H1 (cell line): ENCODE data around the gene ELP5. TPM values are rescaled to one million over a fixed set of nuclear protein-coding genes. Genes with fewer than 3 reads are reported as not detected.

Experiments
- CTCF ChIA-PET: fragments of 300-600 bp; sonication (Branson Sonifier 250); formaldehyde crosslinking; loops from one replicate; lab custom pipeline; 2021; ENCODE audit not compliant: partially characterized antibody; lab: Charles Lee
- POLR2A ChIA-PET: fragments of 300-600 bp; sonication (Branson Sonifier 250); formaldehyde crosslinking; loops from one replicate; lab custom pipeline; 2021; ENCODE audit warnings: inconsistent platforms; ENCODE audit not compliant: partially characterized antibody; lab: Charles Lee
- DNase-seq, 2 experiments: peaks; one replicate each; pipeline versions ENCODE4 v3.0.0 to v3.0.0-alpha.2; 2010 to 2022; ENCODE audit warnings: low spot score in 2 of 2, low read depth in 1 of 2, mixed read lengths in 1 of 2
- FAIRE-seq: peaks from 2 replicates; lab custom pipeline; 2011; peaks lifted over from hg19 to GRCh38; lab: Jason Lieb, UNC
- H2AFZ ChIP-seq: 2 replicates; pipeline ENCODE4 v1.8.1; 2012; ENCODE audit warnings: low read length, inconsistent platforms
- H2AK5ac ChIP-seq: 2 replicates; pipeline ENCODE4 v1.6.1; 2013; ENCODE audit warnings: low read depth, low read length
- H2BK120ac ChIP-seq: replicated peaks from 2 replicates; pipeline ENCODE3; 2013; ENCODE audit warnings: low read depth, low read length, inconsistent platforms
- H2BK12ac ChIP-seq: 2 replicates; pipeline ENCODE4 v1.6.1; 2013; ENCODE audit warnings: low read depth, low read length
- H2BK15ac ChIP-seq: 2 replicates; pipeline ENCODE4 v1.6.1; 2013; ENCODE audit warnings: low read length
- H2BK20ac ChIP-seq: 2 replicates; pipeline ENCODE4 v1.6.1; 2013; ENCODE audit warnings: low read length
- H2BK5ac ChIP-seq: 2 replicates; pipeline ENCODE4 v1.6.1; 2013; ENCODE audit warnings: low read depth, low read length
- H3K14ac ChIP-seq: 2 replicates; pipeline ENCODE4 v1.6.1; 2013; ENCODE audit warnings: inconsistent platforms; ENCODE audit not compliant: insufficient read length
- H3K18ac ChIP-seq: 2 replicates; pipeline ENCODE4 v1.6.1; 2013; ENCODE audit warnings: low read length; ENCODE audit errors: extremely low read depth
- H3K23ac ChIP-seq: 2 replicates; pipeline ENCODE4 v1.6.1; 2013; ENCODE audit warnings: inconsistent platforms; ENCODE audit not compliant: insufficient read length
- H3K23me2 ChIP-seq: 2 replicates; pipeline ENCODE4 v1.6.1; 2013; ENCODE audit warnings: low read depth, low read length
- H3K27ac ChIP-seq: 2 replicates; pipeline ENCODE4 v1.6.1; 2011; ENCODE audit warnings: low read depth, low read length, inconsistent platforms
- H3K27me3 ChIP-seq, 4 experiments: replicated peaks in 1 of 4; 1 replicate in 1 of 4; 2 replicates in 3 of 4; pipeline versions ENCODE4 v1.6.1 to v1.8.1; 2011 to 2013; ENCODE audit warnings: low read length in 3 of 4, mild to moderate bottlenecking in 3 of 4, inconsistent platforms in 2 of 4, mixed read lengths in 2 of 4, moderate library complexity in 1 of 4; ENCODE audit not compliant: control insufficient read depth in 3 of 4, insufficient read depth in 3 of 4; ENCODE audit errors: extremely low read depth in 1 of 4
- H3K36me3 ChIP-seq, 4 experiments: 2 replicates each; pipeline versions ENCODE4 v1.6.1 to v1.8.1; 2011 to 2013; ENCODE audit warnings: mild to moderate bottlenecking in 4 of 4, low read length in 3 of 4, moderate library complexity in 2 of 4, control low read depth in 1 of 4, inconsistent platforms in 1 of 4; ENCODE audit not compliant: insufficient read depth in 4 of 4, control insufficient read depth in 2 of 4
- H3K4ac ChIP-seq: replicated peaks from 2 replicates; pipeline ENCODE3; 2013; ENCODE audit warnings: low read length, low read depth, mixed read lengths, inconsistent platforms; ENCODE audit not compliant: insufficient read length
- H3K4me1 ChIP-seq, 4 experiments: replicated peaks in 1 of 4; 1 replicate in 1 of 4; 2 replicates in 3 of 4; pipeline versions ENCODE4 v1.6.1 to v1.8.1; 2011 to 2013; ENCODE audit warnings: low read length in 3 of 4, inconsistent platforms in 2 of 4, mixed read lengths in 1 of 4; ENCODE audit not compliant: insufficient read depth in 4 of 4, control insufficient read depth in 3 of 4
- H3K4me2 ChIP-seq, 2 experiments: 2 replicates each; pipeline versions ENCODE4 v1.6.1 to v1.8.1; 2011 to 2013; ENCODE audit warnings: low read depth in 2 of 2, low read length in 2 of 2, control low read depth in 1 of 2, inconsistent platforms in 1 of 2, mild to moderate bottlenecking in 1 of 2; ENCODE audit not compliant: insufficient read depth in 1 of 2
- H3K4me3 ChIP-seq, 4 experiments: fragments of 200-600, 300-600 bp in 1 of 4; sonication (generic), shearing (Covaris generic), sonication (Bioruptor Twin) in 1 of 4; 2 replicates each; pipeline versions ENCODE4 v1.5.1 to v1.8.1; 2011 to 2016; ENCODE audit warnings: low read length in 4 of 4, low read depth in 3 of 4, control low read depth in 2 of 4, inconsistent platforms in 2 of 4, mild to moderate bottlenecking in 2 of 4, mixed read lengths in 1 of 4, moderate library complexity in 1 of 4; ENCODE audit not compliant: insufficient read depth in 2 of 4; ENCODE audit errors: extremely low read depth in 1 of 4
- H3K56ac ChIP-seq: replicated peaks from 2 replicates; pipeline ENCODE3; 2013; ENCODE audit warnings: low read depth, mild to moderate bottlenecking, mixed read lengths, low read length, inconsistent platforms; ENCODE audit not compliant: insufficient read length
- H3K79me1 ChIP-seq: 2 replicates; pipeline ENCODE4 v1.6.1; 2013; ENCODE audit warnings: low read depth, low read length, control low read depth
- H3K79me2 ChIP-seq, 2 experiments: 2 replicates each; pipeline versions ENCODE4 v1.6.1 to v1.8.1; 2012 to 2013; ENCODE audit warnings: low read length in 2 of 2, mild to moderate bottlenecking in 2 of 2, inconsistent platforms in 1 of 2; ENCODE audit not compliant: insufficient read depth in 2 of 2, control insufficient read depth in 1 of 2
- H3K9ac ChIP-seq, 4 experiments: replicated peaks in 1 of 4; 1 replicate in 1 of 4; 2 replicates in 3 of 4; pipeline versions ENCODE4 v1.6.1 to v1.8.1; 2011 to 2013; ENCODE audit warnings: low read depth in 3 of 4, low read length in 3 of 4, control low read depth in 2 of 4, mild to moderate bottlenecking in 2 of 4, moderate library complexity in 2 of 4, inconsistent platforms in 1 of 4; ENCODE audit errors: extremely low read depth in 1 of 4
- H3K9me3 ChIP-seq, 2 experiments: 2 replicates each; pipeline versions ENCODE4 v1.6.1 to v1.8.1; 2012 to 2013; ENCODE audit warnings: mild to moderate bottlenecking in 2 of 2, moderate library complexity in 2 of 2, control low read depth in 1 of 2, inconsistent platforms in 1 of 2, low read depth in 1 of 2, low read length in 1 of 2, mixed read lengths in 1 of 2; ENCODE audit not compliant: insufficient read depth in 2 of 2
- H4K20me1 ChIP-seq, 2 experiments: replicated peaks in 1 of 2; 2 replicates each; pipeline versions ENCODE3 to v1.8.1; 2011 to 2013; ENCODE audit warnings: inconsistent platforms in 2 of 2, low read length in 2 of 2, mild to moderate bottlenecking in 1 of 2; ENCODE audit not compliant: insufficient read depth in 2 of 2, control insufficient read depth in 1 of 2
- H4K5ac ChIP-seq: 2 replicates; pipeline ENCODE4 v1.6.1; 2013; ENCODE audit warnings: low read length, low read depth, mixed read lengths, inconsistent platforms; ENCODE audit not compliant: insufficient read length
- H4K8ac ChIP-seq: 2 replicates; pipeline ENCODE4 v1.8.0; 2013; ENCODE audit warnings: mild to moderate bottlenecking, moderate library complexity, low read length, inconsistent platforms; ENCODE audit not compliant: insufficient read depth; ENCODE audit errors: extremely low read depth
- H4K91ac ChIP-seq: replicated peaks from 2 replicates; pipeline ENCODE3; 2013; ENCODE audit warnings: low read length, mixed read lengths, inconsistent platforms; ENCODE audit not compliant: insufficient read length
- BACH1 ChIP-seq: IDR thresholded peaks from 2 replicates; pipeline ENCODE4 v1.6.1; 2012; ENCODE audit warnings: low read length, improper control_type of control experiment
- BCL11A ChIP-seq, 2 experiments: IDR thresholded peaks; one replicate each; pipeline ENCODE4 v1.6.1; 2011; ENCODE audit warnings: low read depth in 2 of 2, low read length in 2 of 2, mild to moderate bottlenecking in 2 of 2
- BRCA1 ChIP-seq: IDR thresholded peaks from 2 replicates; pipeline ENCODE4 v1.6.1; 2012; ENCODE audit warnings: low read depth, low read length, improper control_type of control experiment
- CBX8 ChIP-seq: fragments of 300-800, 300-1000 bp; sonication (generic); IDR thresholded peaks from 2 replicates; pipeline ENCODE4 v1.7.1; 2016; ENCODE audit warnings: low read depth, low read length, borderline replicate concordance
- EP300 ChIP-seq, 2 experiments: IDR thresholded peaks; 1 replicate in 1 of 2; 2 replicates in 1 of 2; pipeline ENCODE4 v1.6.1; 2011 to 2012; ENCODE audit warnings: low read depth in 2 of 2, low read length in 2 of 2, mild to moderate bottlenecking in 2 of 2, borderline replicate concordance in 1 of 2, inconsistent platforms in 1 of 2, moderate library complexity in 1 of 2
- EZH2 ChIP-seq: fragments of 200-600 bp; sonication (generic); IDR thresholded peaks from 2 replicates; pipeline ENCODE4 v1.7.1; 2012; ENCODE audit warnings: low read depth, mild to moderate bottlenecking, moderate library complexity, low read length, inconsistent platforms; ENCODE audit not compliant: severe bottlenecking
- JUND ChIP-seq: IDR thresholded peaks from 2 replicates; pipeline ENCODE4 v1.6.1; 2011; ENCODE audit warnings: mild to moderate bottlenecking, improper control_type of control experiment, low read length
- NRF1 ChIP-seq: IDR thresholded peaks from 2 replicates; pipeline ENCODE4 v1.6.1; 2011; ENCODE audit warnings: mild to moderate bottlenecking, low read depth, low read length, improper control_type of control experiment
- POU5F1 ChIP-seq: IDR thresholded peaks from 2 replicates; pipeline ENCODE4 v1.6.1; 2011; ENCODE audit warnings: low read depth, mild to moderate bottlenecking, low read length, moderate library complexity
- SP1 ChIP-seq: IDR thresholded peaks from 2 replicates; pipeline ENCODE4 v1.6.1; 2011; ENCODE audit warnings: low read depth, low read length
- TAF1 ChIP-seq: IDR thresholded peaks from 2 replicates; pipeline ENCODE4 v1.6.1; 2011; ENCODE audit warnings: mild to moderate bottlenecking, low read depth, low read length
- TCF12 ChIP-seq: IDR thresholded peaks from 2 replicates; pipeline ENCODE4 v1.6.1; 2011; ENCODE audit warnings: low read depth, mild to moderate bottlenecking, low read length
- WGBS, 2 experiments: shearing (Covaris generic) in 1 of 2; methylation state at CpG; one replicate each; pipeline versions ENCODE4 v1.1.6 to v1.1.7; 2013 to 2015; ENCODE audit warnings: low lambda C conversion rate in 2 of 2, mixed read lengths in 2 of 2, inconsistent platforms in 1 of 2, low coverage in 1 of 2, missing lambda C conversion rate in 1 of 2; ENCODE audit not compliant: insufficient replicate concordance in 2 of 2, insufficient coverage in 1 of 2, insufficient read length in 1 of 2; ENCODE audit errors: extremely low coverage in 1 of 2, missing lambda C conversion rate in 1 of 2; 5-methylcytosine and 5-hydroxymethylcytosine counted together
- polyA plus RNA-seq, 7 experiments: library from polyadenylated mRNA; depleted of rRNA in 3 of 7; stranded (reverse) in 5 of 7; unstranded in 2 of 7; fragments of >200 nt in 5 of 7; fragments of 200-250 nt in 2 of 7; gene quantifications; 1 replicate in 5 of 7; 2 replicates in 1 of 7; 4 replicates in 1 of 7; pipeline versions ENCODE4 v1.2.1 to v1.2.3, GENCODE V29; 2011 to 2013; ENCODE audit warnings: missing spikeins in 2 of 7, mixed read lengths in 2 of 7
- total RNA-seq: library from RNA; stranded (reverse); fragmentation: NEBNext Ultra II Directional; extraction: Animal tissue kit (Norgen Biotek cat#: 25700); gene quantifications from 2 replicates; pipeline ENCODE4 v1.2.1, GENCODE V29; 2021
- TF ChIP-seq, protein P1 (sequence below): IDR thresholded peaks from 2 replicates; pipeline ENCODE4 v1.6.1; 2011; ENCODE audit warnings: low read length, improper control_type of control experiment

Gene ELP5
- total and polyA plus RNA-seq, 2 of the 8 experiments (the other 6 are each of a cell fraction or from before 2014, with no cell fraction given): 75.4 to 107 TPM

DNA sequence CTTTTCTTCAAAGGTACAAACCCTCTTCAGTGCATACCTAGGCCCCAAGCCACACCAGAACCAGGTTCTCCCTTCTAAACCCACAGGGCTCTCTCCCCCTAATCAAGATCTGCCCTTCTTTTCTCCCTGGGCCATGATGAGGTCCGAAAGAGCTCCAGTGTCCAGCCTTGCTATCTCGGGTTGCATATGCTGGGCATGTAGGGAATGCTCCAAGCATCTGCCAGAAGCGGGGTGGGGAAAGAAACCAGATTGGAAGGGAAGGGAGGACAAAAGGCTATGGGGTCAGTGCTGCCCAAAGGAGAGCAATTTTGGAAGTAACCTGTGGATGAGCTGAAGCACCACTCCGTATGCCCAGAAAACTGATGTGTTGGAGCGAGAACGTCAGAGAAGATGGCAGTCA is 2.8 kb upstream of the ELP5 start:
- no peak overlapping the region for H2BK20ac ChIP-seq
- WGBS, 2 experiments: 91% methylated on average over 6 of the region's 6 CpGs; no CpG with 5 or more reads in 1 of the 2 experiments
- no peak overlapping the region for H2AFZ ChIP-seq
- no peaks in the 10 kb centered on the region for H3K27me3 ChIP-seq
- POLR2A ChIA-PET: interaction anchor here (0.9 to 8.3 kb wide), 11 partner anchors 8 to 66 kb away, joined by 3 to 121 read pairs (median 4); partner anchors contain the start of genes ACADVL, CLDN7, DLG4 and DVL2
- peaks cover 7% of the 10 kb centered on the region for H3K23me2 ChIP-seq
- peak overlapping the region in 1 of 4 experiments; percentile 14; a peak in 1 of 7 replicates for H3K9ac ChIP-seq
- H3K27ac ChIP-seq: no peak overlapping the region
- no peak overlapping the region for H4K8ac ChIP-seq
- no peak overlapping the region for H3K4ac ChIP-seq
- H3K14ac ChIP-seq: no peak overlapping the region
- H4K5ac ChIP-seq: no peak overlapping the region
- H3K18ac ChIP-seq: no peak overlapping the region
- CTCF ChIA-PET: interaction anchor here (0.6 to 1.4 kb wide), 4 partner anchors 11 to 515 kb away, joined by 3 to 7 read pairs (median 4); partner anchors contain the start of gene SLC2A4
- H2BK15ac ChIP-seq: no peak overlapping the region
- H3K36me3 ChIP-seq: peaks cover 9 to 25% (median 20%) of the 10 kb centered on the region in 4 experiments; a peak in 7 of 8 replicates
- peaks cover 16% of the 10 kb centered on the region for H3K79me1 ChIP-seq
- H2AK5ac ChIP-seq: no peak overlapping the region
- H4K20me1 ChIP-seq: peaks cover 4 to 9% of the 10 kb centered on the region in 2 experiments
- no peak overlapping the region for H3K23ac ChIP-seq
- no peaks in the 10 kb centered on the region for H3K9me3 ChIP-seq
- H2BK120ac ChIP-seq: no peak overlapping the region
- no peak overlapping the region for H4K91ac ChIP-seq
- no peak overlapping the region for H2BK12ac ChIP-seq
- DNase-seq (no peak), FAIRE-seq (no peak)
- H3K4me1 ChIP-seq: peaks cover 3 to 12% (median 5%) of the 10 kb centered on the region in 4 experiments
- peaks cover 23 to 54% of the 10 kb centered on the region in 2 experiments for H3K79me2 ChIP-seq
- no peak for TF ChIP-seq EZH2
- no peak for TF ChIP-seq TAF1
- no peak for TF ChIP-seq POU5F1
- no peak for TF ChIP-seq JUND
- no peak for TF ChIP-seq BACH1
- TF ChIP-seq CBX8: no peak
- no peak for TF ChIP-seq NRF1
- no peak for TF ChIP-seq BCL11A (IDR thresholded peaks at IDR 0.05; ENCODE audit: low read depth in 2 of 2, low read length in 2 of 2)
- TF ChIP-seq, protein P1, sequence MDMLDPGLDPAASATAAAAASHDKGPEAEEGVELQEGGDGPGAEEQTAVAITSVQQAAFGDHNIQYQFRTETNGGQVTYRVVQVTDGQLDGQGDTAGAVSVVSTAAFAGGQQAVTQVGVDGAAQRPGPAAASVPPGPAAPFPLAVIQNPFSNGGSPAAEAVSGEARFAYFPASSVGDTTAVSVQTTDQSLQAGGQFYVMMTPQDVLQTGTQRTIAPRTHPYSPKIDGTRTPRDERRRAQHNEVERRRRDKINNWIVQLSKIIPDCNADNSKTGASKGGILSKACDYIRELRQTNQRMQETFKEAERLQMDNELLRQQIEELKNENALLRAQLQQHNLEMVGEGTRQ: no peak
- no peak for TF ChIP-seq TCF12
- no peak for TF ChIP-seq EP300 (IDR thresholded peaks at IDR 0.05; ENCODE audit: borderline replicate concordance in 1 of 2, low read depth in 2 of 2, low read length in 2 of 2)
- no peak for TF ChIP-seq SP1
- no peak for TF ChIP-seq BRCA1
- TF ChIP-seq, all 59 proteins: peak for 0
- H2BK5ac ChIP-seq: 0 out of 2 replicates have a peak overlapping the region, but pooled peaks have one; percentile 44
- H3K4me3 ChIP-seq: no peak overlapping the region
- H3K56ac ChIP-seq: no peak overlapping the region
- H3K4me2 ChIP-seq: peak overlapping the region in 1 of 2 experiments; percentile 99; a peak in 1 of 4 replicates
